Activated naive CD4-positive, alpha-beta T cell treated with anti-CD3 and anti-CD28 coated beads, Interleukin-2, amount 10 ng/mL, durations not matched to agents 7 days and 5 days (primary cell): ENCODE results near the gene CIAO3.

Experiments used
- CTCF ChIA-PET: fragments of 350-600 bp; sonication (Branson Sonifier 250); formaldehyde crosslinking; loops from one replicate; lab custom pipeline; 2021; ENCODE audit warnings: antibody characterized with exemption; lab: Charles Lee
- DNase-seq: peaks from one replicate; pipeline ENCODE4 v3.0.0-alpha.2; 2020
- H3K27ac Mint-ChIP-seq: one replicate; pipeline ENCODE4 v1.8.0; 2021; ENCODE audit warnings: mild to moderate bottlenecking, moderate library complexity, mixed read lengths
- H3K27me3 Mint-ChIP-seq: one replicate; pipeline ENCODE4 v1.8.0; 2021; ENCODE audit warnings: mild to moderate bottlenecking, mixed read lengths
- H3K36me3 Mint-ChIP-seq: one replicate; pipeline ENCODE4 v1.8.0; 2021; ENCODE audit warnings: mixed read lengths
- H3K4me1 Mint-ChIP-seq: one replicate; pipeline ENCODE4 v1.8.0; 2021; ENCODE audit warnings: mixed read lengths
- H3K4me3 Mint-ChIP-seq: one replicate; pipeline ENCODE4 v1.8.0; 2021; ENCODE audit warnings: mild to moderate bottlenecking, moderate library complexity, mixed read lengths
- H3K9me3 Mint-ChIP-seq: one replicate; pipeline ENCODE4 v1.8.0; 2021; ENCODE audit warnings: mixed read lengths

The CIAO3 gene

GRCh38 chr16:729768-730665 is 10.8 kb downstream of the CIAO3 start:
- no peak for DNase-seq
- CTCF ChIA-PET = interaction anchor here (1.6 kb wide), 1 partner anchor 11 kb away, joined by 4 read pairs; the partner anchor contains the start of gene CIAO3
- H3K4me1 Mint-ChIP-seq = peaks cover 3% of the 10 kb centered on the region
- H3K27ac Mint-ChIP-seq = no peak overlapping the region
- H3K27me3 Mint-ChIP-seq = peaks cover 18% of the 10 kb centered on the region
- H3K4me3 Mint-ChIP-seq = peak overlapping the region; percentile 26
- H3K36me3 Mint-ChIP-seq = peaks cover 4% of the 10 kb centered on the region
- no peaks in the 10 kb centered on the region for H3K9me3 Mint-ChIP-seq

DNA sequence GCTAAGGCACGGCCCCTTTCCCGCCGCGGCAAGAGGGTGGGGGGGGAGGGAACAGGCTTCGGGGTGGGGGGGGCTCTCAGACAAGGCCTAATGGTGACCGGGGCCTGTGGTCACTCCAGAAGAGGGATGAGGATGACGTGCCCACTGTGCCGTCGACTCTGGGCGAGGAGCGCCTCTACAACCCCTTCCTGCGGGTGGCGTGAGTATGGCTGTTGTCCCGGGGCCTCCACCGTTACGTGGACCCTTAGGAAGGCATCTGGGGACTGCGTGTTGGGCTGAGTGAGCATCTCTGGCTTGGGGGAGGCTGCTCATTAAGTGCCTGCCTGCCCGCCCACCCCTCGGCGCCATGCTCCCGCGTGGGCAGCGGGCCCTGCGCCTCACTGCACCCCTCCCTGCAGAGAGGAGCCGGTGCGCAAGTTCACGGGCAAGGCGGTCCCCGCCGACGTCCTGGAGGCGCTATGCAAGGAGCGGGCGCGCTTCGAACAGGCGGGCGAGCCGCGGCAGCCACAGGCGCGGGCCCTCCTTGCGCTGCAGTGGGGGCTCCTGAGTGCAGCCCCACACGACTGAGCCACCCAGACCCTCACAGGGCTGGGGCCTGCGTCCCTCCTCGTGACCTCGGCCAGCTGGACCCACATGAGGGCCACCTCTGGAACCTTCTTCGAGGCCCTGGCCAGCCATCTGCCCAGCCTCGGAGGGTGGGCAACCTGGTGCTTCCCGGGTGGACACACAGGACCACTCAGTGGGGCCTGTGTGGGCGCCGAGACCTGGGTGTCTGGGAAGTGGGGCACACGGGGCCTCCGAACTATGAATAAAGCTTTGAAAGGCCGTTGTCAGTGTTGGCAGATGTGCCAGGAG is 11.7 kb downstream of the CIAO3 start:
- no peaks in the 10 kb centered on the region for H3K9me3 Mint-ChIP-seq
- no peak for DNase-seq
- peaks cover 27% of the 10 kb centered on the region for H3K27me3 Mint-ChIP-seq
- H3K4me1 Mint-ChIP-seq = peaks cover 3% of the 10 kb centered on the region
- CTCF ChIA-PET = interaction anchor here (1.6 kb wide), 1 partner anchor 12 kb away, joined by 4 read pairs; the partner anchor contains the start of gene CIAO3
- no peak overlapping the region for H3K27ac Mint-ChIP-seq
- peaks cover 4% of the 10 kb centered on the region for H3K36me3 Mint-ChIP-seq
- H3K4me3 Mint-ChIP-seq = peak overlapping the region; percentile 49

GRCh38 chr16:728131-728889 is 12.5 kb downstream of the CIAO3 start:
- Mint-ChIP-seq H3K4me1 (peaks cover 3% of the 10 kb centered on the region), H3K4me3 (peak overlapping the region; percentile 31), H3K27ac (no peak overlapping the region), H3K36me3 (peaks cover 4% of the 10 kb centered on the region), H3K27me3 (peaks cover 30% of the 10 kb centered on the region), H3K9me3 (no peaks in the 10 kb centered on the region)
- DNase-seq = peak; percentile 71
- CTCF ChIA-PET = no interaction called here

GRCh38 chr16:727291-727977 is 13.4 kb downstream of the CIAO3 start:
- peak overlapping the region; percentile 44 for H3K4me3 Mint-ChIP-seq
- no peaks in the 10 kb centered on the region for H3K36me3 Mint-ChIP-seq
- peaks cover 36% of the 10 kb centered on the region for H3K27me3 Mint-ChIP-seq
- DNase-seq = peak; percentile 56
- CTCF ChIA-PET = interaction anchor here (3.2 kb wide), 1 partner anchor 15 kb away, joined by 10 read pairs; no protein-coding TSS in a partner anchor
- H3K27ac Mint-ChIP-seq = no peak overlapping the region
- peaks cover 7% of the 10 kb centered on the region for H3K4me1 Mint-ChIP-seq
- no peaks in the 10 kb centered on the region for H3K9me3 Mint-ChIP-seq

- H3K4me1 Mint-ChIP-seq = peaks cover 7% of the 10 kb centered on the region
- CTCF ChIA-PET = interaction anchor here (1.0 to 3.2 kb wide), 3 partner anchors 9 to 14 kb away, joined by 4 to 10 read pairs (median 6); partner anchors contain the start of gene METRN
- no peaks in the 10 kb centered on the region for H3K36me3 Mint-ChIP-seq
- no peaks in the 10 kb centered on the region for H3K9me3 Mint-ChIP-seq
- H3K27ac Mint-ChIP-seq = no peak within 1 kb of the TSS
- peaks cover 43% of the 10 kb centered on the region for H3K27me3 Mint-ChIP-seq
- peak; percentile 79 for DNase-seq
- peak within 1 kb of the TSS; percentile 70 for H3K4me3 Mint-ChIP-seq
Observed at GRCh38 chr16:726438-727290, 14.1 kb downstream of the CIAO3 start, which contains the start of the genes CCDC78 and HAGHL. Gene CCDC78, minus strand, starts transcription at chr16:726443. Its CDS starts 76 bp downstream, at chr16:726367. Gene HAGHL, plus strand, starts transcription at chr16:727106. Its CDS starts 404 bp downstream, at chr16:727510.

GRCh38 chr16:726188-726437 is 14.7 kb downstream of the CIAO3 start:
- Mint-ChIP-seq H3K4me1 (peaks cover 7% of the 10 kb centered on the region), H3K27me3 (peaks cover 46% of the 10 kb centered on the region), H3K27ac (no peak overlapping the region), H3K9me3 (no peaks in the 10 kb centered on the region), H3K36me3 (no peaks in the 10 kb centered on the region), H3K4me3 (peak overlapping the region; percentile 70)
- DNase-seq = no peak
- CTCF ChIA-PET = interaction anchor here (1.0 to 3.2 kb wide), 3 partner anchors 10 to 14 kb away, joined by 4 to 10 read pairs (median 6); partner anchors contain the start of gene METRN

DNA sequence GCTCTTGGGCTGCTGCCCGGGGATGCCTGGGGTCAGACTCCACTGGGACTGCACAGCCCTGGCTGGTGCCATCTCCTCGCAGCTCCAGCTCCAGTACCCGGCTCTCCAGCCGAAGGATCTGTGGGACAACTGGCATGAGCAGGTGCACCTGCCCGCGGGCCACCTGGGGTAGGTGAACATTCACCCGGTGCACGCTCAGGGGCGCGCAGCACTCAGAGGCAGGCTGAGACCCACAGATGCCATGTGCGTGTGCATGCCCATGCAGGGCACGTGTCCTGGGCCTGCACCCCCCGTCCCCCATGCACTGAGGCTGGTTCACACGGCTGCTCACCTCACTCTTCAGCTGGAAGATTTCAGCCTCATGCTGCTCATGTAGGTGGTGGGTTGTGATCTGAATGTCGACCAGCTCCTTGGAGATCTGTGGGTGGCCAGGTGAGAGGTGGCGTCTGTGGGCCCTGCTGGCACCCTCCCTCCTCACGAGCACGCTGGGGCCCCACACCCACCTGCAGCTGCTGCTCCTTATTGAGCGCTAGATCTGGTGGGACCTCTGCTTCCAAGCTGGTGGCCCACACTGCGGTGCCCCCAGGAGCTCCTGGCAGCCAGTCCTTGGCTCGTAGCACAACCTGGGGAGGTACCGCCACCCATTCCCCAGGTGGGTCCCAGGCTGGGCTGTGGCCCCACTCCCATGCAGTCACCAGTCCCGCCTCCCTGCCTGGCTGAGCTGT is 15.2 kb downstream of the CIAO3 start:
- no peak for DNase-seq
- Mint-ChIP-seq H3K4me1 (peaks cover 7% of the 10 kb centered on the region), H3K27me3 (peaks cover 47% of the 10 kb centered on the region), H3K9me3 (no peaks in the 10 kb centered on the region), H3K36me3 (no peaks in the 10 kb centered on the region), H3K4me3 (no peak overlapping the region), H3K27ac (no peak overlapping the region)
- CTCF ChIA-PET = interaction anchor here (1.0 to 3.2 kb wide), 5 partner anchors 10 to 18 kb away, joined by 3 to 10 read pairs (median 4); partner anchors contain the start of gene METRN

DNA sequence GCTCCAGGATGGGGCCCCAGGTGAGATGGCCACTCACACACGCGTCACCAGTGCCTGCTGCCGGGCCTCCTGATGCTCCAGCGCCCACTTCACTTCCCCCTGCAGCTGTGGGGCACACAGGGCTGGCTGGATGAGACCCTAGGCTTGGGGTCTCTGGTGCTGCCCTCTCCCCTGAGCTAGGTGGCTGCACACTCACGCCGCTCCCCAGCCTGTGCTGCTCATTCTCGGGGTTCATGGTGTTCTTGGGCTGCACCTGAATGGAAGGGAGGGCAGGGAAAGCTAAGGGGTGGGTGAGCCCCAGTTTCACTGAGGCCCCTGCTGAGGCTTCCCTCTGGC is 15.8 kb downstream of the CIAO3 start:
- CTCF ChIA-PET = interaction anchor here (0.5 to 3.2 kb wide), 5 partner anchors 10 to 31 kb away, joined by 3 to 10 read pairs (median 3); partner anchors contain the start of gene METRN
- no peaks in the 10 kb centered on the region for H3K9me3 Mint-ChIP-seq
- peaks cover 13% of the 10 kb centered on the region for H3K4me1 Mint-ChIP-seq
- H3K36me3 Mint-ChIP-seq = no peaks in the 10 kb centered on the region
- H3K27me3 Mint-ChIP-seq = peaks cover 53% of the 10 kb centered on the region
- no peak overlapping the region for H3K4me3 Mint-ChIP-seq
- DNase-seq = no peak
- no peak overlapping the region for H3K27ac Mint-ChIP-seq

DNA sequence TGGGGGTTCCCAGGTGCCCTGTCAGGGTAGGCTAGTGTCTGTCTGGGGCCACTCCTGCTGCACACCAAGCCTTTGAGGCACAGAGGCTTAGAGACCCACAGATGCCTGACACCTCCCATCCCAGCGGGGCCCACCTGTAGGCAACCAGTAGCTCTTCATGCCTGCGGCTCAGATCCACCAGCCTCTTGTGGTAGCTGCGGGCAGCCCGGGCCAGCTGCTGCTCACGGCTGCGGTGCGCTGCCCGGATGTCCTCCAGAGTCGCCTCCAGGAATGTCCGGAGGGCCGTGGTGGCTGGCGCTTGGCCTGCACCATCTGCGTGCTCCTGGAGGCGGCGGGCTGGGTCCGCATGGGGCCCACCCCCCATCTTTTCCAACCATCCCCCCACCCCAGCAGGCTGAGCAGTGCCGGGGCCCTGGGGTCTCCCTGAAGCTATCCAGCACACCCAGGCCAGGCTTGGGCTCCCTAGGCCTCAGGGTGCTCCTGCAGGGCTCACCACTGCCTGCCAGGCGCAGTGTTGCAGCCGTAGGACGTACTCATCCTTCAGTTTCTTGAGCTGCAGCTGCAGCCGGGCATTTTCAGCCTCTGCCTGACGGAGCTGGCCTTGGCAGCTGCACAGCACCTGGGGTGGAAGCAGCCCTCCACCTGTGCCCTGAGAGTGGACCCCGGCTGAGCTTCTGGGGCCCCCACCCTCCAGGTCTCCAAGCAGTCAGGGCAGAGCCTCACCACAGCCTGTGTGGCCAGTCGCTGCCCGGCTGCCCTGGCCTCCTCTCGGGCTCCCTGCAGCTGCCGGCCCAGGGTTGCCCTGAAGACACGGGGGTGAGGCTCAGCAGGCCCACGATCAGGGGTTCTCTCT is 16.4 kb downstream of the CIAO3 start:
- Mint-ChIP-seq H3K9me3 (no peaks in the 10 kb centered on the region), H3K4me1 (peaks cover 18% of the 10 kb centered on the region), H3K36me3 (no peaks in the 10 kb centered on the region), H3K4me3 (no peak overlapping the region), H3K27me3 (peaks cover 57% of the 10 kb centered on the region), H3K27ac (no peak overlapping the region)
- CTCF ChIA-PET = interaction anchor here (0.5 to 3.2 kb wide), 5 partner anchors 12 to 32 kb away, joined by 3 to 10 read pairs (median 3); no protein-coding TSS in a partner anchor
- no peak for DNase-seq

DNA sequence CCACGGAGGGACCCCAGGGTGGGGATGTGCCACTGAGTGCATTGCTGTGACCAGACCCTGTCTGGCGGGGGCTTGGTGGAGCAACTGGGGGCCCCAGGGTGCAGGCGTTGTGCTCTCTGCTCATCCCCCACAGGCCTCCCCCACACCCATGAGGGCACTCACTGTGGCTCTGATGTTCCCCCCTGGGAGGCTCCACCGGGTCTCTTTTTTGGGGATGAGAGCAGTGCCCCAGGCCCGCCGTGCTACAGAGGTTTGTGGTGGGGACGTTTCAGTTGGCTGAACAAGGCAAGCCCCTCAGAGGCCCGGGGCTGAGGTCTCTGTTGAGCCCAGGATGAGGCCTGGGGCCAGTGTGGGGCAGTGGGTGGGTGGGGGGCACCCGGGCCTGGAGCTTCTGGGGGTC is 17.1 kb downstream of the CIAO3 start:
- no peak overlapping the region for H3K27ac Mint-ChIP-seq
- CTCF ChIA-PET = interaction anchor here (2.0 kb wide), 1 partner anchor 11 kb away, joined by 9 read pairs; no protein-coding TSS in a partner anchor
- peaks cover 22% of the 10 kb centered on the region for H3K4me1 Mint-ChIP-seq
- no peak overlapping the region for H3K4me3 Mint-ChIP-seq
- no peaks in the 10 kb centered on the region for H3K9me3 Mint-ChIP-seq
- peaks cover 64% of the 10 kb centered on the region for H3K27me3 Mint-ChIP-seq
- DNase-seq = no peak
- no peaks in the 10 kb centered on the region for H3K36me3 Mint-ChIP-seq
